Muscle of back (tissue), 11 donors: Measurements from ENCODE around the gene OSGEP. TPM values are rescaled to one million over a fixed set of nuclear protein-coding genes. Genes with fewer than 3 reads are reported as not detected.

Experiments used
- DNase-seq, 3 donors: peaks; one replicate each; pipeline versions ENCODE4 v3.0.0 to v3.0.0-alpha.2; 2013
- polyA plus RNA-seq, 10 donors: library from polyadenylated mRNA; unstranded; fragments of 120-200 nt; gene quantifications; one replicate each; pipeline ENCODE4 v1.2.1, GENCODE V29; 2013; ENCODE audit not compliant: insufficient read length in 10 of 10

OSGEP gene
- polyA plus RNA-seq, 10 donors = 24.8 to 50.0 (median 32.4) TPM

- DNase-seq = no peak
These were observed 53.5 kb downstream of the OSGEP start for GRCh38 chr14:20400965-20401593.

- no peak for DNase-seq
These were observed 54.0 kb downstream of the OSGEP start for GRCh38 chr14:20400589-20400964.

- DNase-seq = no peak
These were observed 57.1 kb downstream of the OSGEP start for GRCh38 chr14:20397511-20397910.

Other genes starting within 250 kb of the OSGEP start
- not detected for gene OR11H6, start 231.1 kb downstream of the OSGEP start, polyA plus RNA-seq
- under 1 TPM in 5 of 10 donors, not detected in 5; 0.13 to 0.68 (median 0.30) TPM for gene OR11H7, start 225.8 kb downstream of the OSGEP start, polyA plus RNA-seq
- gene OR11H4, start 215.5 kb downstream of the OSGEP start, polyA plus RNA-seq = not detected
- gene TTC5, start 148.9 kb downstream of the OSGEP start, polyA plus RNA-seq = 10 to 100 TPM; 10.2 to 14.8 (median 12.5) TPM
- gene CCNB1IP1, start 121.5 kb downstream of the OSGEP start, polyA plus RNA-seq = 10 to 100 TPM; 49.0 to 76.0 (median 65.6) TPM
- 10 to 100 TPM; 26.2 to 46.7 (median 32.9) TPM for gene PARP2, start 111.2 kb downstream of the OSGEP start, polyA plus RNA-seq
- gene TEP1, start 41.3 kb downstream of the OSGEP start, polyA plus RNA-seq = 10 to 100 TPM; 12.0 to 22.2 (median 15.6) TPM
- 1 to 10 TPM in 5 of 10 donors, under 1 TPM in 5; 0.41 to 1.8 (median 0.97) TPM for gene KLHL33, start 18.6 kb downstream of the OSGEP start, polyA plus RNA-seq
- gene APEX1, start 414 bp upstream of the OSGEP start, polyA plus RNA-seq = 100 to 1,000 TPM; 136 to 200 (median 160) TPM
- 10 to 100 TPM; 15.7 to 31.4 (median 19.8) TPM for gene PIP4P1, start 6.6 kb upstream of the OSGEP start, polyA plus RNA-seq
- 10 to 100 TPM in 8 of 10 donors, 1 to 10 TPM in 2; 8.7 to 17.2 (median 11.9) TPM for gene PNP, start 14.6 kb upstream of the OSGEP start, polyA plus RNA-seq
- gene RNASE10, start 50.7 kb upstream of the OSGEP start, polyA plus RNA-seq = under 1 TPM in 2 of 10 donors, not detected in 8; 0.18 to 0.21 TPM
- gene RNASE9, start 106.2 kb upstream of the OSGEP start, polyA plus RNA-seq = not detected
- not detected for gene RNASE11, start 133.2 kb upstream of the OSGEP start, polyA plus RNA-seq
- gene RNASE12, start 136.6 kb upstream of the OSGEP start, polyA plus RNA-seq = not detected
- gene OR6S1, start 186.9 kb upstream of the OSGEP start, polyA plus RNA-seq = not detected
- 10 to 100 TPM in 1 of 10 donors, 1 to 10 TPM in 9; 1.3 to 10.3 (median 4.0) TPM for gene RNASE4, start 229.7 kb upstream of the OSGEP start, polyA plus RNA-seq
- 1 to 10 TPM; 2.2 to 3.6 (median 2.6) TPM for gene ANG, start 234.0 kb upstream of the OSGEP start, polyA plus RNA-seq